Thyroid gland (tissue), 4 donors: Measurements from ENCODE around the gene STK38.

Source experiments
- CTCF ChIP-seq, 6 experiments: fragments of 200-600 bp in 3 of 6; fragments of 450-650 bp in 3 of 6; sonication (generic) in 3 of 6; IDR thresholded peaks; one replicate each; pipeline ENCODE4 v1.5.1; 2016 to 2019; ENCODE audit warnings: antibody characterized with exemption in 6 of 6, mild to moderate bottlenecking in 2 of 6, inconsistent platforms in 1 of 6, moderate library complexity in 1 of 6
- POLR2A ChIP-seq, 2 donors: fragments of 450-650 bp; IDR thresholded peaks; one replicate each; pipeline ENCODE4 v1.6.1; 2017; ENCODE audit warnings: antibody characterized with exemption in 2 of 2, mild to moderate bottlenecking in 2 of 2, moderate library complexity in 1 of 2

DNA sequence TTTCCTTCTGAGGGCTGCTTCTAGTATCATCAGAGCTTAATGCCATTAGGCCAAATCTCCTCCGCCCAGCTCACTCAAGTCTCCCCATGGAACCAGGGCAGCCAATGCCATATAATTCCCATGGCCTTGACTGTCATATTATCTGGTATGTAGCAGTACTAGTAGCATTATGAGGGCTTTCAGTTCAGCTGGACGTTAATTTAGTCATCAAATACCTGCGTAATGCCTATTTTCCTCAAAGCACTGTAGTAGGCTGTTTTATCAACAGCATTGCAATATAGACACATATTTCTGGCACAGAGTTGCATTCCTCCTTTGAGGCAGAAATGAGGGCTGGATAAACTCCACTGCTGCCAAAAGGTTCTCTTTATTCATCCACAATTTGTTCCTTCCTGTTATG, 102.8 kb downstream of the STK38 start:
- TF ChIP-seq CTCF (IDR thresholded peaks at IDR 0.05) (no peak), POLR2A (IDR thresholded peaks at IDR 0.05) (no peak)
